Osteoblast (primary cell): ENCODE measurements around the gene RARA. TPM values are rescaled to one million over a fixed set of nuclear protein-coding genes. Genes with fewer than 3 reads are reported as not detected.
"Not testable (repeated sequence)": the region's sequence is repeated elsewhere in the genome, so short reads cannot be mapped to it uniquely, and the experiment has no call there.

Experiments
- DNase-seq: peaks from one replicate; pipeline ENCODE4 v3.0.0; 2011; ENCODE audit warnings: low spot score, mixed read lengths; ENCODE audit not compliant: insufficient read length; ENCODE audit errors: missing footprints
- H2AFZ ChIP-seq: 2 replicates; pipeline ENCODE4 v1.6.0; 2011; ENCODE audit warnings: mild to moderate bottlenecking, low read length
- H3K27ac ChIP-seq: 2 replicates; pipeline ENCODE4 v1.5.1; 2011; ENCODE audit warnings: mild to moderate bottlenecking, low read depth, low read length, moderate library complexity
- H3K27me3 ChIP-seq: 2 replicates; pipeline ENCODE4 v1.6.0; 2012; ENCODE audit warnings: mild to moderate bottlenecking, control low read depth, inconsistent platforms, low read length, moderate library complexity; ENCODE audit not compliant: insufficient read depth
- H3K36me3 ChIP-seq: 2 replicates; pipeline ENCODE4 v1.5.1; 2011; ENCODE audit warnings: mild to moderate bottlenecking, low read length, control low read depth, moderate library complexity; ENCODE audit not compliant: insufficient read depth
- H3K4me1 ChIP-seq: 2 replicates; pipeline ENCODE4 v1.5.1; 2011; ENCODE audit warnings: mild to moderate bottlenecking, low read length, control low read depth, moderate library complexity; ENCODE audit not compliant: insufficient read depth
- H3K4me2 ChIP-seq: 2 replicates; pipeline ENCODE4 v1.6.0; 2011; ENCODE audit warnings: mild to moderate bottlenecking, low read length; ENCODE audit not compliant: insufficient read depth
- H3K4me3 ChIP-seq: fragments of 200-600 bp; sonication (generic); 3 replicates; pipeline ENCODE4 v1.5.1; 2012; ENCODE audit warnings: mild to moderate bottlenecking, low read length, inconsistent platforms; ENCODE audit not compliant: insufficient read depth
- H3K79me2 ChIP-seq: 2 replicates; pipeline ENCODE4 v1.6.0; 2012; ENCODE audit warnings: mild to moderate bottlenecking, low read length, control low read depth, inconsistent platforms; ENCODE audit not compliant: insufficient read depth
- H3K9me3 ChIP-seq: 2 replicates; pipeline ENCODE4 v1.5.1; 2011; ENCODE audit warnings: low read depth, low read length, control low read depth
- H4K20me1 ChIP-seq: 2 replicates; pipeline ENCODE4 v1.6.0; 2012; ENCODE audit warnings: mild to moderate bottlenecking, low read length, control low read depth; ENCODE audit not compliant: insufficient read depth
- CTCF ChIP-seq: IDR thresholded peaks from 2 replicates; pipeline ENCODE4 v1.5.1; 2011; ENCODE audit warnings: mild to moderate bottlenecking, low read depth, low read length, moderate library complexity; ENCODE audit errors: extremely low read depth
- total RNA-seq: library from RNA; depleted of rRNA; stranded (reverse); fragments of >200 nt; gene quantifications from 2 replicates; pipeline ENCODE4 v1.2.3, GENCODE V29; 2012

RARA gene
- total RNA-seq, 1 donor = 31.1 TPM

- no peaks in the 10 kb centered on the region for H3K27me3 ChIP-seq
- H3K4me3 ChIP-seq = no peak overlapping the region
- TF ChIP-seq CTCF = no peak
- no peaks in the 10 kb centered on the region for H3K36me3 ChIP-seq
- H3K27ac ChIP-seq = no peak overlapping the region
- H3K4me2 ChIP-seq = no peak overlapping the region
- H4K20me1 ChIP-seq = no peaks in the 10 kb centered on the region
- no peaks in the 10 kb centered on the region for H3K9me3 ChIP-seq
- H2AFZ ChIP-seq = no peak overlapping the region
- no peaks in the 10 kb centered on the region for H3K79me2 ChIP-seq
- no peaks in the 10 kb centered on the region for H3K4me1 ChIP-seq
- no peak for DNase-seq
These were observed 65.0 kb downstream of the RARA start for GRCh38 chr17:40373999-40374398.

- Histone ChIP-seq H2AFZ (no peak overlapping the region), H3K27ac (no peak overlapping the region), H3K9me3 (no peaks in the 10 kb centered on the region), H3K36me3 (no peaks in the 10 kb centered on the region), H3K27me3 (no peaks in the 10 kb centered on the region), H3K79me2 (no peaks in the 10 kb centered on the region), H3K4me3 (no peak overlapping the region), H3K4me1 (no peaks in the 10 kb centered on the region), H3K4me2 (no peak overlapping the region), H4K20me1 (no peaks in the 10 kb centered on the region)
- DNase-seq = no peak
- TF ChIP-seq CTCF = no peak
These were observed 66.0 kb downstream of the RARA start for GRCh38 chr17:40374821-40375498.

- DNase-seq, H3K9me3 ChIP-seq, H3K4me1 ChIP-seq, H3K4me3 ChIP-seq, H3K36me3 ChIP-seq, H4K20me1 ChIP-seq, H3K27ac ChIP-seq, H2AFZ ChIP-seq, H3K27me3 ChIP-seq, H3K4me2 ChIP-seq, H3K79me2 ChIP-seq: not testable (repeated sequence)
These were observed 66.8 kb downstream of the RARA start for GRCh38 chr17:40375786-40376185.

- H3K4me3 ChIP-seq, H3K79me2 ChIP-seq, H3K36me3 ChIP-seq, H4K20me1 ChIP-seq, H3K9me3 ChIP-seq, DNase-seq, H3K27me3 ChIP-seq, H3K4me1 ChIP-seq, H3K4me2 ChIP-seq, H3K27ac ChIP-seq, H2AFZ ChIP-seq: not testable (repeated sequence)
These were observed 67.6 kb downstream of the RARA start for GRCh38 chr17:40376541-40376940.

- H3K27ac ChIP-seq = no peak overlapping the region
- TF ChIP-seq CTCF = no peak
- no peak overlapping the region for H3K4me3 ChIP-seq
- no peaks in the 10 kb centered on the region for H4K20me1 ChIP-seq
- no peaks in the 10 kb centered on the region for H3K4me1 ChIP-seq
- no peaks in the 10 kb centered on the region for H3K27me3 ChIP-seq
- H2AFZ ChIP-seq = no peak overlapping the region
- DNase-seq = no peak
- no peaks in the 10 kb centered on the region for H3K36me3 ChIP-seq
- H3K79me2 ChIP-seq = no peaks in the 10 kb centered on the region
- H3K4me2 ChIP-seq = no peak overlapping the region
- H3K9me3 ChIP-seq = no peaks in the 10 kb centered on the region
These were observed 68.9 kb downstream of the RARA start for GRCh38 chr17:40377832-40378231.
